HCT116 (cell line): ENCODE measurements around the gene RCE1. TPM values are rescaled to one million over a fixed set of nuclear protein-coding genes. Genes with fewer than 3 reads are reported as not detected.

Experiments
- ATAC-seq: fragments of 200-7000 bp; cut with Tn5 transposase; 2 replicates; pipeline ENCODE4 v1.9.1; 2020; ENCODE audit warnings: mild to moderate bottlenecking, moderate library complexity
- BruUV-seq: library from RNA; stranded (reverse); fragments of 400-500 nt; replicated peaks from 2 replicates; lab custom pipeline; 2021; lab: Mats Ljungman, UMichigan
- CTCF ChIA-PET: fragments of 300-600 bp; sonication (Branson Sonifier 250); formaldehyde crosslinking; loops from one replicate; lab custom pipeline; 2021; ENCODE audit warnings: antibody characterized with exemption; lab: Charles Lee
- POLR2A ChIA-PET: fragments of 300-600, 350-600 bp; sonication (Branson Sonifier 250); formaldehyde crosslinking; loops from one replicate; lab custom pipeline; 2021; ENCODE audit warnings: antibody characterized with exemption; lab: Charles Lee
- RAD21 ChIA-PET, 2 experiments: fragments of 300-600 bp; sonication (Branson Sonifier 250); formaldehyde crosslinking; loops; one replicate each; lab custom pipeline; 2023; ENCODE audit warnings: low total read pairs in 2 of 2; ENCODE audit not compliant: uncharacterized antibody in 2 of 2, unreplicated experiment in 2 of 2, low non-redundant PET in 1 of 2; lab: Charles Lee
- DNase-seq: peaks from one replicate; pipeline ENCODE4 v3.0.0-alpha.2; 2010; ENCODE audit warnings: low read depth, low spot score
- H2AFZ ChIP-seq: fragments of 200-600 bp; shearing (Covaris generic), sonication (generic); 2 replicates; pipeline ENCODE4 v1.6.1; 2017; ENCODE audit warnings: low read depth, mixed run types, mixed read lengths, antibody characterized with exemption, low read length; ENCODE audit not compliant: poor library complexity, severe bottlenecking
- H3K27ac ChIP-seq: 2 replicates; pipeline ENCODE4 v1.5.1; 2012; ENCODE audit warnings: low read depth, low read length
- H3K27me3 ChIP-seq: fragments of 200-600 bp; sonication (generic); 2 replicates; pipeline ENCODE4 v1.6.1; 2016; ENCODE audit warnings: mixed run types, low read length, mixed read lengths; ENCODE audit not compliant: insufficient read depth
- H3K36me3 ChIP-seq, 2 experiments: fragments of 200-500 bp in 1 of 2; fragments of 200-600 bp in 1 of 2; sonication (Bioruptor generic) in 1 of 2; sonication (generic) in 1 of 2; 2 replicates each; pipeline versions ENCODE4 v1.5.1 to v1.6.1; 2014 to 2016; ENCODE audit warnings: low read length in 2 of 2, inconsistent platforms in 1 of 2, mixed read lengths in 1 of 2, mixed run types in 1 of 2; ENCODE audit not compliant: insufficient read depth in 2 of 2, control insufficient read depth in 1 of 2
- H3K4me1 ChIP-seq, 2 experiments: fragments of 200-600 bp in 1 of 2; sonication (generic) in 1 of 2; 2 replicates each; pipeline versions ENCODE4 v1.5.1 to v1.6.1; 2012 to 2017; ENCODE audit warnings: low read length in 2 of 2, inconsistent platforms in 1 of 2, mild to moderate bottlenecking in 1 of 2, mixed read lengths in 1 of 2, mixed run types in 1 of 2, moderate library complexity in 1 of 2; ENCODE audit not compliant: insufficient read depth in 2 of 2, control insufficient read depth in 1 of 2
- H3K4me2 ChIP-seq: fragments of 200-600 bp; sonication (generic); 2 replicates; pipeline ENCODE4 v1.6.1; 2017; ENCODE audit warnings: mixed run types, low read length, mixed read lengths
- H3K4me3 ChIP-seq, 2 experiments: fragments of 200-600 bp in 1 of 2; sonication (generic) in 1 of 2; replicated peaks in 1 of 2; 2 replicates each; pipeline ENCODE4 v1.5.1; 2011 to 2016; ENCODE audit warnings: low read length in 2 of 2, control low read depth in 1 of 2, low read depth in 1 of 2, mild to moderate bottlenecking in 1 of 2, mixed read lengths in 1 of 2, mixed run types in 1 of 2
- H3K79me2 ChIP-seq: fragments of 200-600 bp; sonication (generic); 2 replicates; pipeline ENCODE4 v1.6.1; 2017; ENCODE audit warnings: mild to moderate bottlenecking, mixed run types, low read length, moderate library complexity, mixed read lengths; ENCODE audit not compliant: insufficient read depth
- H3K9ac ChIP-seq: fragments of 200-600 bp; sonication (generic); 2 replicates; pipeline ENCODE4 v1.6.1; 2016; ENCODE audit warnings: low read length, mixed read lengths
- H3K9me2 ChIP-seq: fragments of 200-600 bp; sonication (generic), shearing (Covaris generic); 2 replicates; pipeline ENCODE4 v1.6.1; 2017; ENCODE audit warnings: mixed run types, mild to moderate bottlenecking, moderate library complexity; ENCODE audit not compliant: insufficient read depth
- H3K9me3 ChIP-seq, 2 experiments: fragments of 200-500 bp in 1 of 2; fragments of 200-600 bp in 1 of 2; sonication (Bioruptor generic) in 1 of 2; sonication (generic) in 1 of 2; 2 replicates each; pipeline ENCODE4 v1.6.1; 2014 to 2017; ENCODE audit warnings: low read length in 2 of 2, mixed read lengths in 2 of 2, inconsistent platforms in 1 of 2, low read depth in 1 of 2, mild to moderate bottlenecking in 1 of 2, mixed run types in 1 of 2, moderate library complexity in 1 of 2; ENCODE audit not compliant: control insufficient read depth in 1 of 2, insufficient read depth in 1 of 2
- H4K20me1 ChIP-seq: fragments of 200-600 bp; sonication (generic), shearing (Covaris generic); 2 replicates; pipeline ENCODE4 v1.6.1; 2017; ENCODE audit warnings: mixed run types, mild to moderate bottlenecking, moderate library complexity; ENCODE audit not compliant: insufficient read depth
- CBX3 ChIP-seq: IDR thresholded peaks from 2 replicates; pipeline ENCODE4 v1.6.1; 2012; ENCODE audit warnings: low read depth
- CTCF ChIP-seq, 3 experiments: fragments of 200-600 bp in 1 of 3; sonication (generic) in 1 of 3; IDR thresholded peaks in 2 of 3; conservative IDR thresholded peaks in 1 of 3; 2 replicates each; pipeline ENCODE4 v1.5.1; 2012 to 2017; ENCODE audit warnings: low read depth in 2 of 3, low read length in 2 of 3, antibody characterized with exemption in 1 of 3, borderline replicate concordance in 1 of 3, control low read depth in 1 of 3, mild to moderate bottlenecking in 1 of 3, mixed read lengths in 1 of 3, mixed run types in 1 of 3, moderate library complexity in 1 of 3; ENCODE audit not compliant: insufficient read depth in 1 of 3
- MAX ChIP-seq: IDR thresholded peaks from 2 replicates; pipeline ENCODE4 v1.6.1; 2012
- ZFX ChIP-seq: fragments of 450-650 bp; IDR thresholded peaks from 2 replicates; pipeline ENCODE4 v1.6.1; 2017
- intact Hi-C: fragments of 100-400 bp; cut with micrococcal nuclease; formaldehyde crosslinking; loops from 2 replicates; pipeline ENCODE4 v1.10.0; 2022
- total RNA-seq: library from RNA; stranded (reverse); gene quantifications from one replicate; pipeline ENCODE4 v1.2.1, GENCODE V29; 2021; ENCODE audit not compliant: unreplicated experiment

RCE1 gene
- total RNA-seq, 1 experiment from 2014 or later = 35.3 TPM

GRCh38 chr11:66867425-66868040, 24.3 kb downstream of the RCE1 start:
- CTCF ChIA-PET = interaction anchor here (0.5 to 1.8 kb wide), 3 partner anchors 11 to 107 kb away, joined by 3 to 8 read pairs (median 5); no protein-coding TSS in a partner anchor
- H3K4me2 ChIP-seq = no peak overlapping the region
- intact Hi-C loops = no loop called here

More at GRCh38 chr11:66867425-66868040, 24.3 kb downstream of the RCE1 start:
- no peaks in the 10 kb centered on the region for H3K9me3 ChIP-seq
- DNase-seq = no peak
- POLR2A ChIA-PET = interaction anchor here (0.9 kb wide), 1 partner anchor 11 kb away, joined by 4 read pairs; no protein-coding TSS in a partner anchor
- TF ChIP-seq ZFX (no peak), CTCF (IDR thresholded peaks at IDR 0.05 in 2 of 3, conservative IDR thresholded peaks at IDR 0.05 in 1 of 3; ENCODE audit: borderline replicate concordance in 1 of 3, insufficient read depth in 1 of 3, low read depth in 2 of 3, low read length in 2 of 3) (peak in 2 of 3 experiments; percentile 18 to 36; a peak in 1 of 6 replicates), CBX3 (no peak), MAX (peak; percentile 63)
- peaks cover 7 to 23% of the 10 kb centered on the region in 2 experiments; a peak in 3 of 4 replicates for H3K4me1 ChIP-seq
- H3K9me2 ChIP-seq = no peaks in the 10 kb centered on the region
- no peak overlapping the region for H3K27ac ChIP-seq
- H2AFZ ChIP-seq = no peak overlapping the region
- BruUV-seq = no TSS peak
- RAD21 ChIA-PET = no interaction called here
- no peaks in the 10 kb centered on the region; a peak in 1 of 4 replicates for H3K36me3 ChIP-seq
- ATAC-seq = peak; percentile 48
- no peaks in the 10 kb centered on the region for H3K27me3 ChIP-seq
- H4K20me1 ChIP-seq = no peaks in the 10 kb centered on the region
- no peak overlapping the region for H3K9ac ChIP-seq
- H3K4me3 ChIP-seq = no peak overlapping the region
- H3K79me2 ChIP-seq = no peaks in the 10 kb centered on the region
